HepG2 (cell line): Measurements from ENCODE around the gene RITA1. TPM values are rescaled to one million over a fixed set of nuclear protein-coding genes. Genes with fewer than 3 reads are reported as not detected.

Experiments
- ATAC-seq: fragments of 200-7000 bp; cut with Tn5 transposase; 3 replicates; pipeline ENCODE4 v1.9.1; 2020; ENCODE audit warnings: mild to moderate bottlenecking, moderate library complexity
- BruUV-seq: library from RNA; stranded (reverse); fragments of 400-500 nt; replicated peaks from 2 replicates; lab custom pipeline; 2021; lab: Mats Ljungman, UMichigan
- CTCF ChIA-PET: fragments of 300-600 bp; formaldehyde crosslinking; extraction: SDS; loops from one replicate; lab custom pipeline; 2021; ENCODE audit warnings: low total read pairs, inconsistent platforms, low intra/inter-chr PET ratio; lab: Yijun Ruan, JAX
- POLR2A ChIA-PET: fragments of 350-600 bp; sonication (Branson Sonifier 250); formaldehyde crosslinking; loops from one replicate; lab custom pipeline; 2020; ENCODE audit warnings: antibody characterized with exemption, inconsistent platforms; lab: Yijun Ruan, JAX
- DNase-seq: peaks from one replicate; pipeline ENCODE4 v3.0.0-alpha.2; 2015; ENCODE audit warnings: low spot score
- FAIRE-seq: peaks from 3 replicates; lab custom pipeline; 2011; peaks lifted over from hg19 to GRCh38; lab: Jason Lieb, UNC
- H2AFZ ChIP-seq: one replicate; pipeline ENCODE4 v1.6.1; 2011; ENCODE audit warnings: low read length, inconsistent platforms
- H3K27ac ChIP-seq: fragments of 300-600 bp; 3 replicates; pipeline ENCODE4 v1.8.0; 2011; ENCODE audit warnings: mixed run types, mild to moderate bottlenecking, mixed read lengths, low read length, inconsistent platforms; ENCODE audit not compliant: insufficient read depth; ENCODE audit errors: extremely low read length
- H3K27me3 ChIP-seq, 2 experiments: fragments of 200-600 bp in 1 of 2; 2 replicates in 1 of 2; 3 replicates in 1 of 2; pipeline versions ENCODE4 v1.6.0 to v1.8.0; 2011; ENCODE audit warnings: low read length in 2 of 2, mild to moderate bottlenecking in 2 of 2, moderate library complexity in 2 of 2, inconsistent platforms in 1 of 2; ENCODE audit not compliant: insufficient read depth in 2 of 2, control insufficient read depth in 1 of 2
- H3K36me3 ChIP-seq, 2 experiments: fragments of 200-600 bp in 1 of 2; replicated peaks in 1 of 2; 2 replicates in 1 of 2; 3 replicates in 1 of 2; pipeline versions ENCODE4 v1.5.1 to v1.8.0; 2011; ENCODE audit warnings: low read length in 2 of 2, inconsistent platforms in 1 of 2; ENCODE audit not compliant: insufficient read depth in 2 of 2, control insufficient read depth in 1 of 2
- H3K4me1 ChIP-seq: 2 replicates; pipeline ENCODE4 v1.5.1; 2012; ENCODE audit warnings: low read length, inconsistent platforms; ENCODE audit not compliant: insufficient read depth
- H3K4me2 ChIP-seq: 2 replicates; pipeline ENCODE4 v1.6.0; 2011; ENCODE audit warnings: low read depth, low read length, inconsistent platforms
- H3K4me3 ChIP-seq, 3 experiments: fragments of 200-600 bp in 1 of 3; sonication (generic), shearing (Covaris generic) in 1 of 3; replicated peaks in 1 of 3; 2 replicates each; pipeline ENCODE4 v1.5.1; 2011 to 2016; ENCODE audit warnings: low read length in 3 of 3, inconsistent platforms in 2 of 3, low read depth in 2 of 3, mild to moderate bottlenecking in 2 of 3, control low read depth in 1 of 3, mixed read lengths in 1 of 3; ENCODE audit not compliant: insufficient read depth in 1 of 3
- H3K79me2 ChIP-seq: one replicate; pipeline ENCODE4 v1.6.1; 2011; ENCODE audit warnings: low read length, inconsistent platforms; ENCODE audit not compliant: insufficient read depth
- H3K9ac ChIP-seq: 2 replicates; pipeline ENCODE4 v1.6.0; 2011; ENCODE audit warnings: mild to moderate bottlenecking, low read depth, low read length, inconsistent platforms; ENCODE audit not compliant: insufficient read depth
- H3K9me3 ChIP-seq: 2 replicates; pipeline ENCODE4 v1.5.1; 2012; ENCODE audit warnings: mild to moderate bottlenecking, low read length
- H4K20me1 ChIP-seq: 2 replicates; pipeline ENCODE4 v1.6.0; 2011; ENCODE audit warnings: inconsistent platforms, mild to moderate bottlenecking, low read length, moderate library complexity; ENCODE audit not compliant: insufficient read depth
- ARNT2 ChIP-seq: sonication (generic); formaldehyde crosslinking; IDR thresholded peaks from 2 replicates; pipeline ENCODE4 v1.8.0; 2022; ENCODE audit warnings: mild to moderate bottlenecking, low read depth, missing genetic modification reagents, moderate library complexity
- RCOR2 ChIP-seq: IDR thresholded peaks from 2 replicates; pipeline ENCODE4 v1.6.1; 2016; ENCODE audit warnings: missing biosample characterization, missing genetic modification reagents
- RFX1 ChIP-seq: fragments of 450-650 bp; IDR thresholded peaks from 2 replicates; pipeline ENCODE4 v1.6.1; 2017
- RFX3 ChIP-seq: IDR thresholded peaks from 2 replicates; pipeline ENCODE4 v1.6.1; 2016; ENCODE audit warnings: missing biosample characterization, missing genetic modification reagents
- TEAD3 ChIP-seq: optimal IDR thresholded peaks from 2 replicates; pipeline ENCODE3; 2016; ENCODE audit warnings: borderline replicate concordance
- WGBS: methylation state at CpG from one replicate; pipeline ENCODE4 v1.1.6; 2017; ENCODE audit warnings: low lambda C conversion rate; 5-methylcytosine and 5-hydroxymethylcytosine counted together
- in situ Hi-C: cut with HindIII; loops from 2 replicates; pipeline ENCODE4 v1.10.0; 2017; ENCODE audit warnings: low pct_unique_long_range_greater_than_20kb; ENCODE audit not compliant: extremely low pct_ligation_motif_present
- intact Hi-C: fragments of 100-400 bp; cut with micrococcal nuclease; formaldehyde crosslinking; loops from one replicate; pipeline ENCODE4 v1.10.0; 2022; ENCODE audit not compliant: unreplicated experiment
- polyA plus RNA-seq, 8 experiments: library from polyadenylated mRNA; depleted of rRNA in 3 of 8; stranded (reverse) in 7 of 8; unstranded in 1 of 8; fragments of >200 nt; fragmentation: Illumina TruSeq in 4 of 8; extraction: Trizol in 4 of 8; gene quantifications; 2 replicates each; pipeline versions ENCODE4 v1.2.1 to v1.2.3, GENCODE V29; 2011 to 2016; ENCODE audit warnings: low read depth in 4 of 8, missing spikeins in 1 of 8, mixed read lengths in 1 of 8; ENCODE audit not compliant: insufficient read depth in 1 of 8
- total RNA-seq, 5 experiments: library from RNA; depleted of rRNA; stranded (reverse); fragments of >200 nt; fragmentation: Illumina TruSeq; extraction: Trizol; gene quantifications; 2 replicates each; pipeline ENCODE4 v1.2.3, GENCODE V29; 2016; ENCODE audit warnings: low read depth in 1 of 5
- TF ChIP-seq, protein P1 (sequence below): sonication (generic); formaldehyde crosslinking; conservative IDR thresholded peaks from 2 replicates; pipeline ENCODE4 v1.4.0; 2020; ENCODE audit warnings: mild to moderate bottlenecking, missing genetic modification reagents, moderate library complexity
- TF ChIP-seq, protein P2 (sequence below): sonication (generic); formaldehyde crosslinking; IDR thresholded peaks from 2 replicates; pipeline ENCODE4 v1.8.0; 2022; ENCODE audit warnings: mild to moderate bottlenecking, missing genetic modification reagents, moderate library complexity
- TF ChIP-seq, protein P3 (sequence below), 2 experiments: sonication (generic) in 1 of 2; formaldehyde crosslinking in 1 of 2; IDR thresholded peaks; 2 replicates each; pipeline versions ENCODE4 v1.4.0 to v1.6.1; 2016 to 2020; ENCODE audit warnings: borderline replicate concordance in 1 of 2, low read depth in 1 of 2, mild to moderate bottlenecking in 1 of 2, missing genetic modification reagents in 1 of 2

RITA1 gene
- total and polyA plus RNA-seq, 2 of the 13 experiments (the other 11 are each of a cell fraction or from before 2014, with no cell fraction given) = 12.4 to 28.9 TPM

DNA sequence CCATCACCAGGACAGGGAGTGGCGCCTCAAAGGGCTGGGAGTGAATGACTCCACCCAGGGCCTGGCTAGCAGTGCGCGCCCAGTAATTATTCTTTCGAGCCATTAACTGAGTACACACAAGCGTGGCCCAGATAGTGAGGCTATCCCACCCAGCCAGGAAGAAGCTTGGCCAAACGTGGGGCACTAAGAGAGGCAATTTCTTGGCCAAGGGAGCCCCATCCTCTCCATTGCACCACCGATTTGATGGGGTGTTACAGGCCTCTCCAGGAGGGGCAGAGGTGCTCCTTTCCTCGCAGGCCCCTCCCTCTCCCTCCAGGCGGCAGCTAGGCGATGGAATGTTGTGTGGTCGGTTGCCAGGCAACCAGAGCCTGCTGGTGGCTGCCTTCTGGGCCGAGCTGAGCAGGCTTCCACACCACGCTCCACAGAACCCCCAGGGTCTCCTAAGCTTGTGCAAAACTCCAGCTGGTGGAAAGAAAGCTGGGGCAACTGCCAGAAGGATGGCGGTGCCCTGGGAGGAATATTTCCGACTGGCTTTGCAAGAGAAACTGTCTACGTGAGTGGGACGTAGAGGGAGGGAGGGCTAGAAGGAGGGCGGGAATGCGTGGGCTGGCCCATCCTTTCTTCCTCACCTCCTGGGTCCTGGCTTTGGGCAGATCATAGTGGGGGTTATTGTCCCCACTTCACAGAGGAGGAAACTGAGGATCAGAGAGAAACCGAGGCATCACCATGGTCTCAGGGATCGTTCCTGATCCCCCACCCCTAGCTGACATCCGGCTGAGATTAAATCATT is 36.0 kb upstream of the RITA1 start, which contains the start of gene CFAP73:
Gene CFAP73, plus strand, starts transcription at position 364 of the 790 bp plus-strand sequence. Its CDS starts 134 bp downstream, at position 498.
- H3K4me2 ChIP-seq = no peak within 1 kb of the TSS
- intact Hi-C loops = no loop called here
- POLR2A ChIA-PET = interaction anchor here (1.4 kb wide), 1 partner anchor 36 kb away, joined by 3 read pairs; the partner anchor contains the start of genes DDX54 and RITA1

DNA sequence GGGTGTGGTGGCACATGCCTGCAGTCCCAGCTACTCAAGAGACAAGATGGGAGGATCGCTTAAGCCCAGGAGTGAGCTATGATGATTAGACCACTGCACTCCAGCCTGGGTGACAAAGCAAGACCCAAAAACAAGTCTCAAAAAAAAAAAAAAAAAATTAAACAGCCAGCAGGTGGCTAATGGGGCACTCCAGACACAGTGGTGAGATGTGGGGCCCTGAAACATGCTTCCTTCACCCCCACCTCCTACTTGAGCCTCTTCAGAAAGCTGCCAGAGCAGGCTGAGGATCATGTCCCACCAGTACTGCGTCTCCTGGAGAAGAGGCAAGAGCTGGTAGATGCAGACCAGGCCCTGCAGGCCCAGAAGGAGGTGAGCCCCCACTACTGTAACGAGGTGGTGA is 33.9 kb upstream of the RITA1 start:
- 39% methylated on average over 3 of the region's 3 CpGs for WGBS
- ATAC-seq (no peak), FAIRE-seq (no peak), DNase-seq (no peak)
- Histone ChIP-seq H3K79me2 (no peaks in the 10 kb centered on the region), H2AFZ (no peak overlapping the region), H3K9ac (no peak overlapping the region), H3K27me3 (peaks cover 0 to 45% of the 10 kb centered on the region in 2 experiments; a peak in 4 of 5 replicates), H3K4me2 (no peak overlapping the region), H3K4me1 (peaks cover 18% of the 10 kb centered on the region), H3K4me3 (no peak overlapping the region), H3K27ac (no peak overlapping the region), H4K20me1 (no peaks in the 10 kb centered on the region), H3K9me3 (no peaks in the 10 kb centered on the region), H3K36me3 (no peaks in the 10 kb centered on the region)
- ChIA-PET CTCF (no interaction called here), POLR2A (no interaction called here)
- intact Hi-C loops (loop anchor here (2.0 kb wide), 1 partner anchor 103 kb away; no protein-coding TSS in a partner anchor), in situ Hi-C loops (no loop called here)
- no TSS peak for BruUV-seq
- TF ChIP-seq, protein P1, sequence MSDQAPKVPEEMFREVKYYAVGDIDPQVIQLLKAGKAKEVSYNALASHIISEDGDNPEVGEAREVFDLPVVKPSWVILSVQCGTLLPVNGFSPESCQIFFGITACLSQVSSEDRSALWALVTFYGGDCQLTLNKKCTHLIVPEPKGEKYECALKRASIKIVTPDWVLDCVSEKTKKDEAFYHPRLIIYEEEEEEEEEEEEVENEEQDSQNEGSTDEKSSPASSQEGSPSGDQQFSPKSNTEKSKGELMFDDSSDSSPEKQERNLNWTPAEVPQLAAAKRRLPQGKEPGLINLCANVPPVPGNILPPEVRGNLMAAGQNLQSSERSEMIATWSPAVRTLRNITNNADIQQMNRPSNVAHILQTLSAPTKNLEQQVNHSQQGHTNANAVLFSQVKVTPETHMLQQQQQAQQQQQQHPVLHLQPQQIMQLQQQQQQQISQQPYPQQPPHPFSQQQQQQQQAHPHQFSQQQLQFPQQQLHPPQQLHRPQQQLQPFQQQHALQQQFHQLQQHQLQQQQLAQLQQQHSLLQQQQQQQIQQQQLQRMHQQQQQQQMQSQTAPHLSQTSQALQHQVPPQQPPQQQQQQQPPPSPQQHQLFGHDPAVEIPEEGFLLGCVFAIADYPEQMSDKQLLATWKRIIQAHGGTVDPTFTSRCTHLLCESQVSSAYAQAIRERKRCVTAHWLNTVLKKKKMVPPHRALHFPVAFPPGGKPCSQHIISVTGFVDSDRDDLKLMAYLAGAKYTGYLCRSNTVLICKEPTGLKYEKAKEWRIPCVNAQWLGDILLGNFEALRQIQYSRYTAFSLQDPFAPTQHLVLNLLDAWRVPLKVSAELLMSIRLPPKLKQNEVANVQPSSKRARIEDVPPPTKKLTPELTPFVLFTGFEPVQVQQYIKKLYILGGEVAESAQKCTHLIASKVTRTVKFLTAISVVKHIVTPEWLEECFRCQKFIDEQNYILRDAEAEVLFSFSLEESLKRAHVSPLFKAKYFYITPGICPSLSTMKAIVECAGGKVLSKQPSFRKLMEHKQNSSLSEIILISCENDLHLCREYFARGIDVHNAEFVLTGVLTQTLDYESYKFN (CRISPR knock-in tag) = no peak
- TF ChIP-seq, protein P2, sequence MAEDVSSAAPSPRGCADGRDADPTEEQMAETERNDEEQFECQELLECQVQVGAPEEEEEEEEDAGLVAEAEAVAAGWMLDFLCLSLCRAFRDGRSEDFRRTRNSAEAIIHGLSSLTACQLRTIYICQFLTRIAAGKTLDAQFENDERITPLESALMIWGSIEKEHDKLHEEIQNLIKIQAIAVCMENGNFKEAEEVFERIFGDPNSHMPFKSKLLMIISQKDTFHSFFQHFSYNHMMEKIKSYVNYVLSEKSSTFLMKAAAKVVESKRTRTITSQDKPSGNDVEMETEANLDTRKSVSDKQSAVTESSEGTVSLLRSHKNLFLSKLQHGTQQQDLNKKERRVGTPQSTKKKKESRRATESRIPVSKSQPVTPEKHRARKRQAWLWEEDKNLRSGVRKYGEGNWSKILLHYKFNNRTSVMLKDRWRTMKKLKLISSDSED (CRISPR knock-in tag) = no peak
- TF ChIP-seq, protein P3, sequence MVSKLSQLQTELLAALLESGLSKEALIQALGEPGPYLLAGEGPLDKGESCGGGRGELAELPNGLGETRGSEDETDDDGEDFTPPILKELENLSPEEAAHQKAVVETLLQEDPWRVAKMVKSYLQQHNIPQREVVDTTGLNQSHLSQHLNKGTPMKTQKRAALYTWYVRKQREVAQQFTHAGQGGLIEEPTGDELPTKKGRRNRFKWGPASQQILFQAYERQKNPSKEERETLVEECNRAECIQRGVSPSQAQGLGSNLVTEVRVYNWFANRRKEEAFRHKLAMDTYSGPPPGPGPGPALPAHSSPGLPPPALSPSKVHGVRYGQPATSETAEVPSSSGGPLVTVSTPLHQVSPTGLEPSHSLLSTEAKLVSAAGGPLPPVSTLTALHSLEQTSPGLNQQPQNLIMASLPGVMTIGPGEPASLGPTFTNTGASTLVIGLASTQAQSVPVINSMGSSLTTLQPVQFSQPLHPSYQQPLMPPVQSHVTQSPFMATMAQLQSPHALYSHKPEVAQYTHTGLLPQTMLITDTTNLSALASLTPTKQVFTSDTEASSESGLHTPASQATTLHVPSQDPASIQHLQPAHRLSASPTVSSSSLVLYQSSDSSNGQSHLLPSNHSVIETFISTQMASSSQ (IDR thresholded peaks at IDR 0.05; ENCODE audit: low read depth) = no peak
- TF ChIP-seq, protein P3 (CRISPR knock-in tag; IDR thresholded peaks at IDR 0.05; ENCODE audit: borderline replicate concordance) = no peak

More for the DNA sequence above, 36.0 kb upstream of the RITA1 start, which contains the start of gene CFAP73:
- FAIRE-seq (peak; percentile 71), DNase-seq (peak; percentile 76), ATAC-seq (peak; percentile 81)
- H3K79me2 ChIP-seq = no peaks in the 10 kb centered on the region
- no peak within 1 kb of the TSS for H3K27ac ChIP-seq
- peaks cover 18% of the 10 kb centered on the region for H3K4me1 ChIP-seq
- H4K20me1 ChIP-seq = no peaks in the 10 kb centered on the region
- 8% methylated on average over 17 of the region's 22 CpGs for WGBS
- no peak within 1 kb of the TSS for H2AFZ ChIP-seq
- H3K9me3 ChIP-seq = no peaks in the 10 kb centered on the region
- peaks cover 0 to 37% of the 10 kb centered on the region in 2 experiments; a peak in 4 of 5 replicates for H3K27me3 ChIP-seq
- CTCF ChIA-PET = interaction anchor here (0.9 kb wide), 1 partner anchor 101 kb away, joined by 3 read pairs; no protein-coding TSS in a partner anchor
- in situ Hi-C loops = no loop called here
- no peak for TF ChIP-seq RCOR2 (CRISPR knock-in tag)
- peak; percentile 63 for TF ChIP-seq RFX1
- no peak for TF ChIP-seq ARNT2
- peak; percentile 47 for TF ChIP-seq TEAD3 (CRISPR knock-in tag)
- peak; percentile 62; the same call in 1 of the 2 replicates for TF ChIP-seq RFX3 (CRISPR knock-in tag)
- no TSS peak for BruUV-seq
- H3K4me3 ChIP-seq = no peak within 1 kb of the TSS
- H3K9ac ChIP-seq = no peak within 1 kb of the TSS
- no peaks in the 10 kb centered on the region for H3K36me3 ChIP-seq
